Nephron (organoid): Measurements from ENCODE around the gene HNRNPLL.
"Not testable (repeated sequence)": the region's sequence is repeated elsewhere in the genome, so short reads cannot be mapped to it uniquely, and the experiment has no call there.

Experiments used
- H3K27ac Mint-ChIP-seq, 3 experiments: 2 replicates each; pipeline ENCODE4 v1.8.0; 2020; ENCODE audit warnings: mixed read lengths in 3 of 3, mild to moderate bottlenecking in 2 of 3, moderate library complexity in 1 of 3
- H3K27me3 Mint-ChIP-seq: 2 replicates; pipeline ENCODE4 v1.8.0; 2021; ENCODE audit warnings: low read depth, mild to moderate bottlenecking, moderate library complexity, mixed read lengths
- H3K36me3 Mint-ChIP-seq: 2 replicates; pipeline ENCODE4 v1.8.0; 2020; ENCODE audit warnings: low read depth, mixed read lengths
- H3K4me1 Mint-ChIP-seq: 2 replicates; pipeline ENCODE4 v1.8.0; 2020; ENCODE audit warnings: mixed read lengths
- H3K4me3 Mint-ChIP-seq, 3 experiments: 2 replicates each; pipeline ENCODE4 v1.8.0; 2020; ENCODE audit warnings: mild to moderate bottlenecking in 3 of 3, mixed read lengths in 3 of 3, moderate library complexity in 2 of 3
- H3K9me3 Mint-ChIP-seq: 2 replicates; pipeline ENCODE4 v1.8.0; 2020; ENCODE audit warnings: mixed read lengths
- CTCF ChIP-seq, 3 experiments: fragments of 200-600 bp; sonication (generic); IDR thresholded peaks; one replicate each; pipeline ENCODE4 v1.5.0; 2021; ENCODE audit warnings: antibody characterized with exemption in 3 of 3; ENCODE audit not compliant: unreplicated experiment in 3 of 3

Gene HNRNPLL

GRCh38 chr2:38643021-38643671 lies 40.4 kb upstream of the HNRNPLL start:
- peaks cover 7% of the 10 kb centered on the region for H3K9me3 Mint-ChIP-seq
- no peaks in the 10 kb centered on the region for H3K27me3 Mint-ChIP-seq
- H3K4me1 Mint-ChIP-seq: no peaks in the 10 kb centered on the region

GRCh38 chr2:38642373-38643017 lies 39.8 kb upstream of the HNRNPLL start:
- not testable (repeated sequence) for H3K9me3 Mint-ChIP-seq, H3K4me3 Mint-ChIP-seq, H3K27ac Mint-ChIP-seq, H3K27me3 Mint-ChIP-seq, H3K36me3 Mint-ChIP-seq, H3K4me1 Mint-ChIP-seq

More at GRCh38 chr2:38643021-38643671, 40.4 kb upstream of the HNRNPLL start:
- TF ChIP-seq CTCF (IDR thresholded peaks at IDR 0.05; ENCODE audit: unreplicated experiment in 3 of 3): no peak
- Mint-ChIP-seq H3K36me3 (no peaks in the 10 kb centered on the region), H3K27ac (no peak overlapping the region), H3K4me3 (no peak overlapping the region)

- H3K27ac Mint-ChIP-seq: no peak overlapping the region
- H3K27me3 Mint-ChIP-seq: no peaks in the 10 kb centered on the region
- no peak for TF ChIP-seq CTCF (IDR thresholded peaks at IDR 0.05; ENCODE audit: unreplicated experiment in 3 of 3)
- H3K9me3 Mint-ChIP-seq: no peaks in the 10 kb centered on the region
- H3K4me3 Mint-ChIP-seq: no peak overlapping the region
- H3K4me1 Mint-ChIP-seq: no peaks in the 10 kb centered on the region
- H3K36me3 Mint-ChIP-seq: no peaks in the 10 kb centered on the region
These were observed 33.3 kb upstream of the HNRNPLL start for GRCh38 chr2:38636069-38636468.

- Mint-ChIP-seq H3K4me1 (no peaks in the 10 kb centered on the region), H3K4me3 (no peak overlapping the region), H3K36me3 (no peaks in the 10 kb centered on the region), H3K27me3 (no peaks in the 10 kb centered on the region), H3K27ac (no peak overlapping the region), H3K9me3 (no peaks in the 10 kb centered on the region)
- no peak for TF ChIP-seq CTCF (IDR thresholded peaks at IDR 0.05; ENCODE audit: unreplicated experiment in 3 of 3)
These were observed 32.4 kb upstream of the HNRNPLL start for GRCh38 chr2:38635139-38635538.

- TF ChIP-seq CTCF (IDR thresholded peaks at IDR 0.05; ENCODE audit: unreplicated experiment in 3 of 3): no peak
- Mint-ChIP-seq H3K27me3 (no peaks in the 10 kb centered on the region), H3K36me3 (no peaks in the 10 kb centered on the region), H3K27ac (no peak overlapping the region), H3K9me3 (peaks cover 2% of the 10 kb centered on the region), H3K4me3 (no peak overlapping the region), H3K4me1 (no peaks in the 10 kb centered on the region)
These were observed 32.0 kb upstream of the HNRNPLL start for GRCh38 chr2:38634684-38635083.

- no peak overlapping the region for H3K27ac Mint-ChIP-seq
- no peaks in the 10 kb centered on the region for H3K27me3 Mint-ChIP-seq
- no peak for TF ChIP-seq CTCF (IDR thresholded peaks at IDR 0.05; ENCODE audit: unreplicated experiment in 3 of 3)
- H3K9me3 Mint-ChIP-seq: peaks cover 2% of the 10 kb centered on the region
- no peak overlapping the region for H3K4me3 Mint-ChIP-seq
- H3K36me3 Mint-ChIP-seq: no peaks in the 10 kb centered on the region
- no peaks in the 10 kb centered on the region for H3K4me1 Mint-ChIP-seq
These were observed 31.2 kb upstream of the HNRNPLL start for GRCh38 chr2:38633895-38634294.
